SKM-1 treated with dmso at 0.1 percent for 144 hours (cell line): ENCODE results near the gene BIN1.

Source experiments
- DNase-seq: peaks from one replicate; lab custom pipeline; 2025; ENCODE audit not compliant: unreplicated experiment; lab: John Stamatoyannopoulos, UW

BIN1 gene

GRCh38 chr2:127093648-127094210 lies 13.2 kb downstream of the BIN1 start:
- no peak for DNase-seq

- DNase-seq, result no peak
These were observed 13.9 kb downstream of the BIN1 start for GRCh38 chr2:127092901-127093516.

- DNase-seq, result no peak
These were observed 14.6 kb downstream of the BIN1 start for GRCh38 chr2:127092306-127092705.

- no peak for DNase-seq
These were observed 15.1 kb downstream of the BIN1 start for GRCh38 chr2:127091886-127092285.

- no peak for DNase-seq
These were observed 15.8 kb downstream of the BIN1 start for GRCh38 chr2:127091148-127091547.

- no peak for DNase-seq
These were observed 16.5 kb downstream of the BIN1 start for GRCh38 chr2:127090281-127091120.

GRCh38 chr2:127089478-127090235 lies 17.3 kb downstream of the BIN1 start:
- DNase-seq, result no peak

GRCh38 chr2:127088706-127089105 lies 18.2 kb downstream of the BIN1 start:
- no peak for DNase-seq

- no peak for DNase-seq
These were observed 19.0 kb downstream of the BIN1 start for GRCh38 chr2:127087791-127088495.

GRCh38 chr2:127086990-127087790 lies 19.8 kb downstream of the BIN1 start:
- DNase-seq, result peak; percentile 88

- DNase-seq, result peak; percentile 79
These were observed 21.7 kb downstream of the BIN1 start for GRCh38 chr2:127085317-127085681.

GRCh38 chr2:127084611-127085316 lies 22.2 kb downstream of the BIN1 start:
- DNase-seq, result no peak

- DNase-seq, result no peak
These were observed 23.0 kb downstream of the BIN1 start for GRCh38 chr2:127083819-127084503.

GRCh38 chr2:127082974-127083373 lies 24.0 kb downstream of the BIN1 start:
- DNase-seq, result no peak

- DNase-seq, result no peak
These were observed 24.9 kb downstream of the BIN1 start for GRCh38 chr2:127081826-127082633.

GRCh38 chr2:127080938-127081755 lies 25.8 kb downstream of the BIN1 start:
- no peak for DNase-seq

GRCh38 chr2:127080226-127080937 lies 26.6 kb downstream of the BIN1 start:
- no peak for DNase-seq
